HG03378 (cell line): ENCODE measurements around the gene FGGY.
"Not testable (repeated sequence)": the region's sequence is repeated elsewhere in the genome, so short reads cannot be mapped to it uniquely, and the experiment has no call there.

Experiments
- ATAC-seq: cut with Tn5 transposase; IDR thresholded peaks from one replicate; pipeline ENCODE4 v1.9.1; 2021; ENCODE audit warnings: mild to moderate bottlenecking, moderate library complexity; ENCODE audit not compliant: unreplicated experiment

FGGY gene

GRCh38 chr1:59296358-59297256, at the start of gene FGGY:
Gene FGGY, plus strand, starts transcription at chr1:59297094. Its CDS starts 24,456 bp downstream, at chr1:59321550.
- ATAC-seq: peak; percentile 95

GRCh38 chr1:59248758-59249157, 48.1 kb upstream of the FGGY start:
- ATAC-seq: no peak

- no peak for ATAC-seq
Observed at GRCh38 chr1:59249396-59250137, 47.3 kb upstream of the FGGY start.

GRCh38 chr1:59251061-59251460, 45.8 kb upstream of the FGGY start:
- not testable (repeated sequence) for ATAC-seq

- ATAC-seq: not testable (repeated sequence)
Observed at GRCh38 chr1:59256429-59256828, 40.5 kb upstream of the FGGY start.

- no peak for ATAC-seq
Observed at GRCh38 chr1:59258412-59259032, 38.4 kb upstream of the FGGY start.

- no peak for ATAC-seq
Observed at GRCh38 chr1:59261537-59261936, 35.4 kb upstream of the FGGY start.

- no peak for ATAC-seq
Observed at GRCh38 chr1:59262631-59263030, 34.3 kb upstream of the FGGY start.

GRCh38 chr1:59263111-59263510, 33.8 kb upstream of the FGGY start:
- no peak for ATAC-seq

GRCh38 chr1:59265622-59266021, 31.3 kb upstream of the FGGY start:
- no peak for ATAC-seq

- ATAC-seq: peak; percentile 88
Observed at GRCh38 chr1:59266180-59266926, 30.5 kb upstream of the FGGY start.

GRCh38 chr1:59266927-59267293, 30.0 kb upstream of the FGGY start:
- peak; percentile 47 for ATAC-seq

GRCh38 chr1:59268406-59268805, 28.5 kb upstream of the FGGY start:
- ATAC-seq: no peak

GRCh38 chr1:59271561-59272260, 25.2 kb upstream of the FGGY start:
- peak; percentile 29 for ATAC-seq

GRCh38 chr1:59272507-59272906, 24.4 kb upstream of the FGGY start:
- peak; percentile 88 for ATAC-seq

GRCh38 chr1:59276439-59276851, 20.4 kb upstream of the FGGY start:
- no peak for ATAC-seq

GRCh38 chr1:59278780-59279354, 18.0 kb upstream of the FGGY start:
- no peak for ATAC-seq

GRCh38 chr1:59279645-59280044, 17.2 kb upstream of the FGGY start:
- no peak for ATAC-seq

GRCh38 chr1:59282951-59283350, 13.9 kb upstream of the FGGY start:
- no peak for ATAC-seq

GRCh38 chr1:59285691-59286090, 11.2 kb upstream of the FGGY start:
- ATAC-seq: no peak
